ENCODE measurements around the gene C12orf60.

- no peak for TF ChIP-seq POLR2A (IDR thresholded peaks at IDR 0.05)
- no peak for TF ChIP-seq CTCF (IDR thresholded peaks at IDR 0.05)
These were observed 55.0 kb downstream of the C12orf60 start for GRCh38 chr12:14858513-14858912.
